Tibial nerve (tissue), 4 donors: Measurements from ENCODE around the gene CD7. TPM values are rescaled to one million over a fixed set of nuclear protein-coding genes. Genes with fewer than 3 reads are reported as not detected.

Experiments
- DNase-seq, 2 donors: peaks; one replicate each; pipeline ENCODE4 v3.0.0-alpha.2; 2019; ENCODE audit warnings: low spot score in 2 of 2
- H3K27ac ChIP-seq, 4 donors: fragments of 200-600 bp; sonication (generic) in 3 of 4; one replicate each; pipeline ENCODE4 v1.5.1; 2017 to 2019; ENCODE audit warnings: mild to moderate bottlenecking in 1 of 4
- H3K27me3 ChIP-seq, 2 donors: fragments of 200-600 bp; sonication (generic) in 1 of 2; one replicate each; pipeline versions ENCODE4 v1.5.1 to v1.6.0; 2017 to 2019
- H3K36me3 ChIP-seq, 3 donors: fragments of 200-600 bp; sonication (generic); one replicate each; pipeline ENCODE4 v1.5.1; 2018 to 2019
- H3K4me1 ChIP-seq, 4 donors: fragments of 200-600 bp; sonication (generic) in 3 of 4; one replicate each; pipeline ENCODE4 v1.5.1; 2017 to 2019
- H3K4me3 ChIP-seq, 4 donors: fragments of 200-600 bp; sonication (generic) in 3 of 4; one replicate each; pipeline ENCODE4 v1.5.1; 2017 to 2019; ENCODE audit warnings: mild to moderate bottlenecking in 1 of 4, moderate library complexity in 1 of 4
- H3K9me3 ChIP-seq, 4 donors: fragments of 200-600 bp; sonication (generic) in 3 of 4; one replicate each; pipeline ENCODE4 v1.5.1; 2017 to 2019
- EP300 ChIP-seq, 2 donors: sonication (generic); formaldehyde crosslinking; IDR thresholded peaks; one replicate each; pipeline ENCODE4 v1.6.1; 2017; ENCODE audit warnings: antibody characterized with exemption in 2 of 2, mild to moderate bottlenecking in 1 of 2
- POLR2A ChIP-seq, 2 donors: fragments of 450-650 bp; IDR thresholded peaks; one replicate each; pipeline ENCODE4 v1.6.1; 2017; ENCODE audit warnings: antibody characterized with exemption in 2 of 2, mild to moderate bottlenecking in 2 of 2, moderate library complexity in 2 of 2
- WGBS, 2 donors: methylation state at CpG; one replicate each; pipeline ENCODE4 v1.1.5; 2018; 5-methylcytosine and 5-hydroxymethylcytosine counted together
- total RNA-seq, 4 donors: library from RNA; depleted of rRNA; stranded (reverse); fragments of >200 nt; gene quantifications; one replicate each; pipeline ENCODE4 v1.1.0, GENCODE V29; 2016
- TF ChIP-seq, protein P1 (sequence below), 5 experiments: fragments of 200-600 bp in 3 of 5; fragments of 450-650 bp in 2 of 5; sonication (generic) in 3 of 5; IDR thresholded peaks; one replicate each; pipeline ENCODE4 v1.5.1; 2016 to 2019; ENCODE audit warnings: antibody characterized with exemption in 5 of 5, mild to moderate bottlenecking in 3 of 5, moderate library complexity in 2 of 5

CD7 gene
- total RNA-seq, 4 donors from 2014 or later = 0.63 to 0.90 TPM; not detected in 2

DNA sequence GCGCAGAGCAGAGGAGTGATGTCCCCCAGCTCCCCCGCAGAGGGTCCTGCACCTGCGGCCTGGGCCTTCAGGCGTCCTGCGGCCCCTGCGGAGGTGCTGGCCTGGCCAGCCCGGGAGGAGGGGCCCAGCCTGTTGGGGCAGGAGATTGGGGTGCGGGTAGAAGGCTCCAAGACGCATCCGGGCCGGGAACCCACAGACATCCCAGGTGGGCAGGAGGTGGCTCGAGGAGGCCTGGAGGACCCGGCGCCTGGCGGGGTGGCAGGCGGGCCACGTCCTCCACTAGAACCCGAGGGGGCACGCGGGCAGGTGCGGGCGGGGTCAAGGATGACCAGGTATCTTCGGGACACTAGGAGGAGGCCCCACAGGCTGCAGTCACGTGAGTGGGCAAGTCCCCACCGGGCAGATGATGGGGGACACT, 16.8 kb upstream of the CD7 start:
- Histone ChIP-seq H3K4me1 (peaks cover 0 to 66% (median 39%) of the 10 kb centered on the region in 4 donors), H3K36me3 (no peaks in the 10 kb centered on the region), H3K4me3 (peak overlapping the region; percentile 37 to 66 (median 54)), H3K9me3 (no peaks in the 10 kb centered on the region), H3K27me3 (peaks cover 0 to 49% of the 10 kb centered on the region in 2 donors), H3K27ac (peak overlapping the region in 3 of 4 donors; percentile 11 to 77 (median 75))
- TF ChIP-seq POLR2A (IDR thresholded peaks at IDR 0.05) (no peak), EP300 (IDR thresholded peaks at IDR 0.05) (no peak)
- TF ChIP-seq, protein P1, sequence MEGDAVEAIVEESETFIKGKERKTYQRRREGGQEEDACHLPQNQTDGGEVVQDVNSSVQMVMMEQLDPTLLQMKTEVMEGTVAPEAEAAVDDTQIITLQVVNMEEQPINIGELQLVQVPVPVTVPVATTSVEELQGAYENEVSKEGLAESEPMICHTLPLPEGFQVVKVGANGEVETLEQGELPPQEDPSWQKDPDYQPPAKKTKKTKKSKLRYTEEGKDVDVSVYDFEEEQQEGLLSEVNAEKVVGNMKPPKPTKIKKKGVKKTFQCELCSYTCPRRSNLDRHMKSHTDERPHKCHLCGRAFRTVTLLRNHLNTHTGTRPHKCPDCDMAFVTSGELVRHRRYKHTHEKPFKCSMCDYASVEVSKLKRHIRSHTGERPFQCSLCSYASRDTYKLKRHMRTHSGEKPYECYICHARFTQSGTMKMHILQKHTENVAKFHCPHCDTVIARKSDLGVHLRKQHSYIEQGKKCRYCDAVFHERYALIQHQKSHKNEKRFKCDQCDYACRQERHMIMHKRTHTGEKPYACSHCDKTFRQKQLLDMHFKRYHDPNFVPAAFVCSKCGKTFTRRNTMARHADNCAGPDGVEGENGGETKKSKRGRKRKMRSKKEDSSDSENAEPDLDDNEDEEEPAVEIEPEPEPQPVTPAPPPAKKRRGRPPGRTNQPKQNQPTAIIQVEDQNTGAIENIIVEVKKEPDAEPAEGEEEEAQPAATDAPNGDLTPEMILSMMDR (IDR thresholded peaks at IDR 0.05) = no peak
- no peak for DNase-seq
- WGBS, 2 donors = 55 to 61% methylated on average over 12 to 25 of the region's 25 CpGs

DNA sequence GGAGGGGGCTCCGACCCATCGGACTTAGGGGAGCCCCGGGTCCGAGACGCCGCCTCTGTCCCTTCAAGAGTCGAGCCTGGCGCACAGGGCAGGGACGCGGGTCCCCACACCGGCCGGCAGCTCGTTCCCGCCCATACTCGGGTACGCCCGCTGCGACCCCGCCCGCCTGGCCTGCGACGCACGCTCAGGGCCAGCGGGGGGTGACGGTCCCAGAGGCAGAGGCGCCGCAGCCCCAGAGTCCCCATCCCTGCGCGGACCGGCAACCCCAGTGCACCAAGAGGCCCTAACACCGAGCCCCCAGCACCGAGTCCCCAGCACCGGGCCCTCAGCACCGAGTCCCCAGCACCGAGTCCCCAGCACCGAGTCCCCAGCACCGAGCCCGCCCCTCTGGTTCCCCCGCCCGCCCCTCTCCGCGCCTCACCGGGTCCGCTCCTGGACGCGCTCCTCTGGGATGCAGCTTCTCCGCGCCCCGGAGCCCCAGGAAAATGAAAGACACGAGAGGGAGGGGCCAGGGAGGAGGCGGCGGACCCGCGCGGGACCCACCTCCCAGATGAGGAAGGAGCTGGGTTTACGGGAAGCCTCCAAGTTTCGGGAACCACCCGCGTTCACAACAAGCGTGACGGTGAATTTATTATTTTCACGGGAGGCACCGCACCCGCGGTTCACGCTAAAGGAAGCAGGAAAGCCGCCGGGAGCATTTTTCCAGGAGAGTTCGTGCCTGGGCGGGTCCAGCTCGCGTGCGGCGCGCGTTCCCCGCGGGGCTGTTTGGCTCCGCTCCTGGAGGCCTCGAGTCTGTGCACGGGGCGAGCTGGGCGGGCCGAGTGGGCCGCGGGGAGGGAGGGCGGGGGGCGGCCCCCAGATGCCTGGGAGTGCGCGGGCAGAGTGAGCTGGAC, 16.1 kb upstream of the CD7 start, which contains the start of gene SECTM1:
SECTM1 (minus strand) TSS at position 488 of the 893 bp plus-strand sequence. CDS start 6,526 bp downstream, outside the sequence.
- peak within 1 kb of the TSS; percentile 37 to 66 (median 54) for H3K4me3 ChIP-seq
- H3K27me3 ChIP-seq = peaks cover 0 to 49% of the 10 kb centered on the region in 2 donors
- TF ChIP-seq, protein P1 (IDR thresholded peaks at IDR 0.05) = no peak
- TF ChIP-seq EP300 (IDR thresholded peaks at IDR 0.05) = peak in 1 of 2 donors; percentile 52
- no peak for TF ChIP-seq POLR2A (IDR thresholded peaks at IDR 0.05)
- peaks cover 0 to 59% (median 39%) of the 10 kb centered on the region in 4 donors for H3K4me1 ChIP-seq
- DNase-seq = peak; percentile 61 to 69
- H3K27ac ChIP-seq = peak within 1 kb of the TSS; percentile 4 to 77 (median 65)
- H3K36me3 ChIP-seq = no peaks in the 10 kb centered on the region
- no peaks in the 10 kb centered on the region for H3K9me3 ChIP-seq
- WGBS, 2 donors = 1 to 2% methylated on average over 44 to 53 of the region's 90 CpGs

DNA sequence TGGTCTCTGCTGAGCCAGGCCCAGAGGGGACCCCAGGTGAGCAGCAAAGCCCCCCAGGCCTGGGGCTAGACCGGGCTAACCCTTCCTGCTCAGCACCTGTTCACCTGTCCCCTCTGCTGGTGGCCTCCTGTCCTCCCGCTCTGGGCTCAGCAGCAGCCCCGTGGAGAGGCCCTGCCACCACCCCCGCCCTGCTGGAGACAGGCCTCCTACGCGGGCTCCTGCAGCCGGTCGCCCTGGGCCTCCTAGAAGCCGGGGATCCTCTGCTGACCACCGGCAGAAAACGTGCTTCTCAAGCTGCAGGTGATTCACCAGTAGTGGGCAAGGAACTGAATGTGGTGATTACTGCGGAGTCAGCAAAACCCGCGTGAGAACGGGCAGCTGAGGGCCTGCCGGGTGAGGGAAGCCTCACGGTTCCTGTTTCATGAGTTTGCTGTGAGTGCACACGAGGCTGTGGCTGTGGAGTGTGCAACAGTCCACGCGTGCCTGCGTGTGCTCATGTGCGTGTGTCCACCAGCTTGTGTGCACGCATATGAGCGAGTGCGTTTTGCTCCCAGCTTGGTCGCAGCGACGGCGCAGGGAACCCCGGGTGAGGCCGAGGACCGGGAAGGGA, 15.4 kb upstream of the CD7 start:
- DNase-seq = no peak
- peaks cover 0 to 59% (median 39%) of the 10 kb centered on the region in 4 donors for H3K4me1 ChIP-seq
- TF ChIP-seq POLR2A (IDR thresholded peaks at IDR 0.05) (no peak), EP300 (IDR thresholded peaks at IDR 0.05) (peak in 1 of 2 donors; percentile 43)
- H3K36me3 ChIP-seq = no peaks in the 10 kb centered on the region
- no peaks in the 10 kb centered on the region for H3K9me3 ChIP-seq
- H3K27ac ChIP-seq = peak overlapping the region in 2 of 4 donors; percentile 75 to 77
- WGBS, 2 donors = 7 to 8% methylated on average over 22 of the region's 32 CpGs
- peaks cover 0 to 54% of the 10 kb centered on the region in 2 donors for H3K27me3 ChIP-seq
- H3K4me3 ChIP-seq = peak overlapping the region; percentile 37 to 66 (median 54)

DNA sequence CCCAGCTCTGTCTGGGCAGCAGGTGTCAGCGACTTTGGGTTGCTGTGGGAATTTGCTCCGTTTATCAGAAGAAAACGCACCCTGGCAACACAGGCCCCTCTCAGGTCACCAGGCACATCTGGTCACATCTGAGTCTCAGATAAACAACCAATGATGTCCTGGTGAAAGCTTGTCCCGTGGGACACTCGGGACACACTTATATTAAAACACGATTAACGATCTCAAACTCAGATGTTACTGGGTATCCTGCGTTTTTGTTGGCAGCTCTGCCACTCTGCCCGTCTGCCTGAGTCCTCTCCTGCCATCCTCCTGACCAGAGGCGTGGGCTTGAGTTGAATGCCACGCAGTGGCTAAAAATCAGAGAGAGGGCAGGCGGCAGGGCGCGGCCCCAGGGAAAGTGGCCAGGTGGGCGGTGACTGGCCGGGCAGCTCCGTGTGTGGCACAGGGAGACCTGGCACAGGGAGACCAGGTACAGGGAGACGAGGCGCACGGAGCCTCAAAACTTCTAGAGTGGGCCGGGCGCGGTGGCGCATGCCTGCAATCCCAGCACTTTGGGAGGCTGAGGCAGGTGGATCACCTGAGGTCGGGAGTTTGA, 14.0 kb upstream of the CD7 start:
- no peak overlapping the region for H3K27ac ChIP-seq
- no peak for DNase-seq
- WGBS, 2 donors = 91 to 93% methylated on average over 25 of the region's 25 CpGs

More for the DNA sequence above, 14.0 kb upstream of the CD7 start:
- Histone ChIP-seq H3K4me1 (peaks cover 0 to 59% (median 39%) of the 10 kb centered on the region in 4 donors), H3K4me3 (no peak overlapping the region), H3K9me3 (no peaks in the 10 kb centered on the region), H3K36me3 (no peaks in the 10 kb centered on the region), H3K27me3 (peaks cover 0 to 66% of the 10 kb centered on the region in 2 donors)
- no peak for TF ChIP-seq POLR2A (IDR thresholded peaks at IDR 0.05)
- TF ChIP-seq EP300 (IDR thresholded peaks at IDR 0.05) = no peak
- TF ChIP-seq, protein P1 (IDR thresholded peaks at IDR 0.05) = no peak
